Activated CD4-positive, CD25-positive, alpha-beta regulatory T cell (primary cell): ENCODE results near the gene IMPG2.

Experiments
- DNase-seq, 4 experiments: peaks; one replicate each; lab custom pipeline; 2025; lab: John Stamatoyannopoulos, UW

IMPG2 gene

GRCh38 chr3:101184111-101184510 is 136.3 kb downstream of the IMPG2 start:
- DNase-seq = no peak

- DNase-seq = no peak
Observed at GRCh38 chr3:101183151-101183550, 137.2 kb downstream of the IMPG2 start.

GRCh38 chr3:101182734-101183133 is 137.6 kb downstream of the IMPG2 start:
- no peak for DNase-seq

- no peak for DNase-seq
Observed at GRCh38 chr3:101181801-101182200, 138.6 kb downstream of the IMPG2 start.

GRCh38 chr3:101179637-101180036 is 140.7 kb downstream of the IMPG2 start:
- no peak for DNase-seq

- DNase-seq = no peak
Observed at GRCh38 chr3:101177577-101177976, 142.8 kb downstream of the IMPG2 start.
